ENCODE data around the gene KIAA1755. TPM values are rescaled to one million over a fixed set of nuclear protein-coding genes. Genes with fewer than 3 reads are reported as not detected.

KIAA1755 gene
- total RNA-seq, 1 experiment from 2014 or later = 0.44 TPM

- no TSS peak for BruUV-seq (replicated peaks)
- H3K4me2 ChIP-seq (ENCODE audit: low read length) = no peak overlapping the region
- ChIA-PET POLR2A (ENCODE audit: unreplicated experiment) (no interaction called here), CTCF (no interaction called here)
- no peak overlapping the region for H2AFZ ChIP-seq (ENCODE audit: low read length)
- H3K9me3 ChIP-seq (ENCODE audit: low read length) = no peaks in the 10 kb centered on the region
- TF ChIP-seq EZH2 (IDR thresholded peaks at IDR 0.05; ENCODE audit: low read length, unreplicated experiment) = no peak
- no peak for TF ChIP-seq EZH2phosphoT487 (IDR thresholded peaks at IDR 0.05; ENCODE audit: borderline replicate concordance, low read length)
- TF ChIP-seq CTCF (conservative IDR thresholded peaks at IDR 0.05; ENCODE audit: low read depth, low read length) = no peak
- no peaks in the 10 kb centered on the region for H3F3A ChIP-seq (ENCODE audit: low read length, unreplicated experiment)
- no peaks in the 10 kb centered on the region for H4K20me1 ChIP-seq (ENCODE audit: low read length)
- H3K27ac ChIP-seq (ENCODE audit: low read length) = no peak overlapping the region
- no peaks in the 10 kb centered on the region for H3K9me2 ChIP-seq (replicated peaks; ENCODE audit: low read length)
- ATAC-seq = no peak
- H3K27me3 ChIP-seq (ENCODE audit: low read length) = no peaks in the 10 kb centered on the region
- no peaks in the 10 kb centered on the region for H3K36me3 ChIP-seq (ENCODE audit: low read depth, low read length)
- H3K4me3 ChIP-seq (ENCODE audit: low read length) = no peak overlapping the region
- no peak for DNase-seq
- H3K79me2 ChIP-seq (ENCODE audit: low read length) = no peaks in the 10 kb centered on the region
- H3K9ac ChIP-seq (ENCODE audit: low read length) = no peak overlapping the region
- intact Hi-C loops (cut with micrococcal nuclease) = loop anchor here (2.0 kb wide), 1 partner anchor 18 kb away; no protein-coding TSS in a partner anchor
- no peaks in the 10 kb centered on the region for H3K4me1 ChIP-seq (ENCODE audit: insufficient read depth, low read length)
These were observed 2.4 kb upstream of the KIAA1755 start for GRCh38 chr20:38262931-38263330.

- DNase-seq (no peak), ATAC-seq (no peak)
- Histone ChIP-seq H3K79me2 (ENCODE audit: low read length) (no peaks in the 10 kb centered on the region), H4K20me1 (ENCODE audit: low read length) (no peaks in the 10 kb centered on the region), H3K36me3 (ENCODE audit: low read depth, low read length) (no peaks in the 10 kb centered on the region), H3K27me3 (ENCODE audit: low read length) (no peaks in the 10 kb centered on the region), H3K4me2 (ENCODE audit: low read length) (no peak overlapping the region), H3K9ac (ENCODE audit: low read length) (no peak overlapping the region), H3K9me2 (replicated peaks; ENCODE audit: low read length) (no peaks in the 10 kb centered on the region), H3K9me3 (ENCODE audit: low read length) (no peaks in the 10 kb centered on the region), H3K4me1 (ENCODE audit: insufficient read depth, low read length) (no peaks in the 10 kb centered on the region), H2AFZ (ENCODE audit: low read length) (no peak overlapping the region), H3K27ac (ENCODE audit: low read length) (no peak overlapping the region), H3F3A (ENCODE audit: low read length, unreplicated experiment) (no peaks in the 10 kb centered on the region), H3K4me3 (ENCODE audit: low read length) (no peak overlapping the region)
- POLR2A ChIA-PET (ENCODE audit: unreplicated experiment) = no interaction called here
- BruUV-seq (replicated peaks) = no TSS peak
- TF ChIP-seq EZH2phosphoT487 (IDR thresholded peaks at IDR 0.05; ENCODE audit: borderline replicate concordance, low read length) = no peak
- no peak for TF ChIP-seq EZH2 (IDR thresholded peaks at IDR 0.05; ENCODE audit: low read length, unreplicated experiment)
- TF ChIP-seq CTCF (conservative IDR thresholded peaks at IDR 0.05; ENCODE audit: low read depth, low read length) = no peak
- intact Hi-C loops (cut with micrococcal nuclease) = no loop called here
- CTCF ChIA-PET = no interaction called here
These were observed 487 bp upstream of the KIAA1755 start for GRCh38 chr20:38261054-38261390.

- no peak overlapping the region for H3K4me2 ChIP-seq (ENCODE audit: low read length)
- no peak for DNase-seq
- H3K36me3 ChIP-seq (ENCODE audit: low read depth, low read length) = no peaks in the 10 kb centered on the region
- peak; percentile 22; the same call in 1 of the 2 replicates for ATAC-seq
- H3K9ac ChIP-seq (ENCODE audit: low read length) = no peak overlapping the region
- no peaks in the 10 kb centered on the region for H3F3A ChIP-seq (ENCODE audit: low read length, unreplicated experiment)
- H3K9me3 ChIP-seq (ENCODE audit: low read length) = no peaks in the 10 kb centered on the region
- TF ChIP-seq EZH2 (IDR thresholded peaks at IDR 0.05; ENCODE audit: low read length, unreplicated experiment) (no peak), EZH2phosphoT487 (IDR thresholded peaks at IDR 0.05; ENCODE audit: borderline replicate concordance, low read length) (no peak), CTCF (conservative IDR thresholded peaks at IDR 0.05; ENCODE audit: low read depth, low read length) (no peak)
- BruUV-seq (replicated peaks) = no TSS peak
- H3K9me2 ChIP-seq (replicated peaks; ENCODE audit: low read length) = no peaks in the 10 kb centered on the region
- H3K27me3 ChIP-seq (ENCODE audit: low read length) = no peaks in the 10 kb centered on the region
- no peaks in the 10 kb centered on the region for H3K4me1 ChIP-seq (ENCODE audit: insufficient read depth, low read length)
- H3K27ac ChIP-seq (ENCODE audit: low read length) = no peak overlapping the region
- CTCF ChIA-PET = no interaction called here
- no peaks in the 10 kb centered on the region for H3K79me2 ChIP-seq (ENCODE audit: low read length)
- H2AFZ ChIP-seq (ENCODE audit: low read length) = 0 out of 2 replicates have a peak overlapping the region, but pooled peaks have one; percentile 19
- intact Hi-C loops (cut with micrococcal nuclease) = no loop called here
- no peak overlapping the region for H3K4me3 ChIP-seq (ENCODE audit: low read length)
- H4K20me1 ChIP-seq (ENCODE audit: low read length) = no peaks in the 10 kb centered on the region
- POLR2A ChIA-PET (ENCODE audit: unreplicated experiment) = no interaction called here
These were observed 534 bp downstream of the KIAA1755 start for GRCh38 chr20:38260025-38260377.

All from PC-3 (cell line).